Measurements from ENCODE around the gene SLC12A8.

Gene SLC12A8

GRCh38 chr3:125143538-125143937 lies 69.0 kb downstream of the SLC12A8 start:
- DNase-seq, result peak in 1 of 10 donors; percentile 49

GRCh38 chr3:125142940-125143339 lies 69.6 kb downstream of the SLC12A8 start:
- DNase-seq, result no peak
- intact Hi-C loops (cut with DNase I), result loop anchor here (10.0 kb wide), 1 partner anchor 88 kb away; the partner anchor contains the start of gene HEG1

More at GRCh38 chr3:125143538-125143937, 69.0 kb downstream of the SLC12A8 start:
- intact Hi-C loops (cut with DNase I), result loop anchor here (10.0 kb wide), 1 partner anchor 89 kb away; the partner anchor contains the start of gene HEG1

- intact Hi-C loops (cut with DNase I), result loop anchor here (10.0 kb wide), 1 partner anchor 88 kb away; the partner anchor contains the start of gene HEG1
Observed at GRCh38 chr3:125142420-125142778, 70.1 kb downstream of the SLC12A8 start.

GRCh38 chr3:125141596-125142419 lies 70.7 kb downstream of the SLC12A8 start:
- intact Hi-C loops (cut with DNase I), result loop anchor here (10.0 kb wide), 1 partner anchor 87 kb away; the partner anchor contains the start of gene HEG1
- DNase-seq, result peak in 7 of 10 donors; percentile 23 to 91 (median 48)

More at GRCh38 chr3:125142420-125142778, 70.1 kb downstream of the SLC12A8 start:
- no peak for DNase-seq

- intact Hi-C loops (cut with DNase I), result loop anchor here (10.0 kb wide), 1 partner anchor 86 kb away; the partner anchor contains the start of gene HEG1
- DNase-seq, result peak in 1 of 10 donors; percentile 68
Observed at GRCh38 chr3:125140818-125141595, 71.5 kb downstream of the SLC12A8 start.

GRCh38 chr3:125140011-125140817 lies 72.3 kb downstream of the SLC12A8 start:
- intact Hi-C loops (cut with DNase I), result loop anchor here (10.0 kb wide), 1 partner anchor 85 kb away; the partner anchor contains the start of gene HEG1
- peak in 1 of 10 donors; percentile 63 for DNase-seq

- intact Hi-C loops (cut with DNase I), result no loop called here
- DNase-seq, result peak in 1 of 10 donors; percentile 73
Observed at GRCh38 chr3:125139386-125139785, 73.2 kb downstream of the SLC12A8 start.

- peak in 1 of 10 donors; percentile 42 for DNase-seq
- intact Hi-C loops (cut with DNase I), result no loop called here
Observed at GRCh38 chr3:125137358-125138033, 75.1 kb downstream of the SLC12A8 start.

- DNase-seq, result no peak
- intact Hi-C loops (cut with DNase I), result no loop called here
Observed at GRCh38 chr3:125136966-125137357, 75.6 kb downstream of the SLC12A8 start.

GRCh38 chr3:125136515-125136914 lies 76.0 kb downstream of the SLC12A8 start:
- DNase-seq, result no peak

GRCh38 chr3:125134952-125135351 lies 77.6 kb downstream of the SLC12A8 start:
- no peak for DNase-seq
- intact Hi-C loops (cut with DNase I), result no loop called here

More at GRCh38 chr3:125136515-125136914, 76.0 kb downstream of the SLC12A8 start:
- intact Hi-C loops (cut with DNase I), result no loop called here

GRCh38 chr3:125132815-125133214 lies 79.7 kb downstream of the SLC12A8 start:
- intact Hi-C loops (cut with DNase I), result no loop called here
- DNase-seq, result no peak

GRCh38 chr3:125129512-125129997 lies 83.0 kb downstream of the SLC12A8 start:
- intact Hi-C loops (cut with DNase I), result no loop called here

GRCh38 chr3:125128861-125129501 lies 83.6 kb downstream of the SLC12A8 start:
- intact Hi-C loops (cut with DNase I), result no loop called here
- peak in 2 of 10 donors; percentile 47 to 80 for DNase-seq

More at GRCh38 chr3:125129512-125129997, 83.0 kb downstream of the SLC12A8 start:
- peak in 8 of 10 donors; percentile 33 to 94 (median 74) for DNase-seq

GRCh38 chr3:125126323-125126722 lies 86.2 kb downstream of the SLC12A8 start:
- intact Hi-C loops (cut with DNase I), result no loop called here
- DNase-seq, result no peak

- DNase-seq, result no peak
Observed at GRCh38 chr3:125125821-125126245, 86.7 kb downstream of the SLC12A8 start.

GRCh38 chr3:125123451-125124305 lies 88.9 kb downstream of the SLC12A8 start:
- intact Hi-C loops (cut with DNase I), result no loop called here

More at GRCh38 chr3:125125821-125126245, 86.7 kb downstream of the SLC12A8 start:
- intact Hi-C loops (cut with DNase I), result no loop called here

More at GRCh38 chr3:125123451-125124305, 88.9 kb downstream of the SLC12A8 start:
- DNase-seq, result no peak
